OCI-LY7 (cell line): ENCODE measurements around the gene DCAF8. TPM values are rescaled to one million over a fixed set of nuclear protein-coding genes. Genes with fewer than 3 reads are reported as not detected.

Experiments used
- BruUV-seq: library from RNA; stranded (reverse); fragments of 400-500 nt; replicated peaks from 2 replicates; lab custom pipeline; 2021; lab: Mats Ljungman, UMichigan
- CTCF ChIA-PET: fragments of 300-600 bp; sonication (Branson Sonifier 250); formaldehyde crosslinking; loops from one replicate; lab custom pipeline; 2022; ENCODE audit warnings: antibody characterized with exemption; ENCODE audit not compliant: unreplicated experiment; lab: Charles Lee
- POLR2A ChIA-PET: fragments of 300-600 bp; sonication (Branson Sonifier 250); formaldehyde crosslinking; loops from one replicate; lab custom pipeline; 2022; ENCODE audit warnings: antibody characterized with exemption; lab: Charles Lee
- DNase-seq: peaks from one replicate; pipeline ENCODE4 v3.0.0-alpha.2; 2015; ENCODE audit warnings: low spot score
- H2AFZ ChIP-seq: fragments of 200-600 bp; sonication (generic), shearing (Covaris generic); 2 replicates; pipeline ENCODE4 v1.6.1; 2014; ENCODE audit warnings: mild to moderate bottlenecking, antibody characterized with exemption, low read length, moderate library complexity
- H3K27ac ChIP-seq: fragments of 200-600 bp; sonication (generic); 2 replicates; pipeline ENCODE4 v1.5.1; 2014; ENCODE audit warnings: mixed run types, low read depth, mild to moderate bottlenecking, moderate library complexity, low read length, inconsistent platforms; ENCODE audit not compliant: poor library complexity, severe bottlenecking
- H3K36me3 ChIP-seq: fragments of 200-600 bp; sonication (generic); 2 replicates; pipeline ENCODE4 v1.6.1; 2014; ENCODE audit warnings: mild to moderate bottlenecking, antibody characterized with exemption, low read length, moderate library complexity, mixed read lengths; ENCODE audit not compliant: insufficient read depth
- H3K4me1 ChIP-seq: fragments of 200-600 bp; sonication (generic); 2 replicates; pipeline ENCODE4 v1.5.1; 2014; ENCODE audit warnings: mild to moderate bottlenecking, low read length; ENCODE audit not compliant: insufficient read depth, poor library complexity, severe bottlenecking
- H3K4me2 ChIP-seq: fragments of 200-600 bp; sonication (generic); 2 replicates; pipeline ENCODE4 v1.6.1; 2014; ENCODE audit warnings: mild to moderate bottlenecking, low read length
- H3K4me3 ChIP-seq: fragments of 200-600 bp; sonication (generic); 2 replicates; pipeline ENCODE4 v1.5.1; 2014; ENCODE audit warnings: mild to moderate bottlenecking, low read depth, low read length; ENCODE audit not compliant: poor library complexity, severe bottlenecking
- H3K79me2 ChIP-seq: fragments of 200-600 bp; sonication (generic); 2 replicates; pipeline ENCODE4 v1.6.1; 2016; ENCODE audit warnings: low read depth, mild to moderate bottlenecking, low read length, moderate library complexity, mixed read lengths; ENCODE audit not compliant: insufficient read depth
- H3K9me2 ChIP-seq: fragments of 200-600 bp; sonication (generic); 2 replicates; pipeline ENCODE4 v1.6.1; 2016; ENCODE audit warnings: mild to moderate bottlenecking, low read length, mixed read lengths; ENCODE audit not compliant: insufficient read depth
- H3K9me3 ChIP-seq: fragments of 200-600 bp; sonication (generic); 2 replicates; pipeline ENCODE4 v1.6.1; 2014; ENCODE audit warnings: mild to moderate bottlenecking, mixed run types, low read length, mixed read lengths
- H4K20me1 ChIP-seq: fragments of 200-600 bp; sonication (generic); 2 replicates; pipeline ENCODE4 v1.6.1; 2014; ENCODE audit warnings: mild to moderate bottlenecking, antibody characterized with exemption, low read length, moderate library complexity, mixed read lengths; ENCODE audit not compliant: insufficient read depth
- EZH2phosphoT487 ChIP-seq: fragments of 200-600 bp; sonication (generic); IDR thresholded peaks from 2 replicates; pipeline ENCODE4 v1.6.1; 2018; ENCODE audit warnings: low read depth, borderline replicate concordance, mild to moderate bottlenecking, mixed run types, antibody characterized with exemption, low read length, moderate library complexity, mixed read lengths
- intact Hi-C: fragments of 100-400 bp; cut with micrococcal nuclease; formaldehyde crosslinking; loops from one replicate; pipeline ENCODE4 v1.10.0; 2022; ENCODE audit not compliant: unreplicated experiment
- total RNA-seq, 2 experiments: library from RNA; depleted of rRNA in 1 of 2; stranded (reverse); fragments of >200 nt in 1 of 2; shearing (Covaris generic) in 1 of 2; gene quantifications; 2 replicates each; pipeline ENCODE4 v1.2.3, GENCODE V29; 2014 to 2022
- TF ChIP-seq, protein P1 (sequence below): fragments of 200-600 bp; sonication (generic); conservative IDR thresholded peaks from 2 replicates; pipeline ENCODE4 v1.5.1; 2014; ENCODE audit warnings: mild to moderate bottlenecking, antibody characterized with exemption, low read length, moderate library complexity, mixed read lengths

The DCAF8 gene
- total RNA-seq, 2 experiments from 2014 or later = 118 to 139 TPM

DNA sequence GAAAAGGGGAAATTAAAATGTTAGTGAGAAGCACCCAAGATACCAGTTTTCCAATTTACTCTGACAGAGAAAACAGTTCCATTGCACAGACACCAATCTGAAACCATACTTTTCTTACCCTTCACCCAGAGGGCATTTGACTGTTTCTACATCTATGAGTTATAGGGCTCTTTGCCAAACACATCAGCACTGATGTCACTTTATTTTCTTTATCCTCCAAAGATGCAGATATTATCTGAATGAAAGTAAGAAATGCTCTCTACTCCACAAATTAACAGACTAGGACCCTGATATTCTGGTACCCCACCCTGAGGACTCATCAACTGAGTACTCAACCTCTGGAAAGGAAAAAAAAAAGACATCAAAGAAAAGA lies 46.8 kb upstream of the DCAF8 start:
- TF ChIP-seq, protein P1, sequence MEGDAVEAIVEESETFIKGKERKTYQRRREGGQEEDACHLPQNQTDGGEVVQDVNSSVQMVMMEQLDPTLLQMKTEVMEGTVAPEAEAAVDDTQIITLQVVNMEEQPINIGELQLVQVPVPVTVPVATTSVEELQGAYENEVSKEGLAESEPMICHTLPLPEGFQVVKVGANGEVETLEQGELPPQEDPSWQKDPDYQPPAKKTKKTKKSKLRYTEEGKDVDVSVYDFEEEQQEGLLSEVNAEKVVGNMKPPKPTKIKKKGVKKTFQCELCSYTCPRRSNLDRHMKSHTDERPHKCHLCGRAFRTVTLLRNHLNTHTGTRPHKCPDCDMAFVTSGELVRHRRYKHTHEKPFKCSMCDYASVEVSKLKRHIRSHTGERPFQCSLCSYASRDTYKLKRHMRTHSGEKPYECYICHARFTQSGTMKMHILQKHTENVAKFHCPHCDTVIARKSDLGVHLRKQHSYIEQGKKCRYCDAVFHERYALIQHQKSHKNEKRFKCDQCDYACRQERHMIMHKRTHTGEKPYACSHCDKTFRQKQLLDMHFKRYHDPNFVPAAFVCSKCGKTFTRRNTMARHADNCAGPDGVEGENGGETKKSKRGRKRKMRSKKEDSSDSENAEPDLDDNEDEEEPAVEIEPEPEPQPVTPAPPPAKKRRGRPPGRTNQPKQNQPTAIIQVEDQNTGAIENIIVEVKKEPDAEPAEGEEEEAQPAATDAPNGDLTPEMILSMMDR = no peak
- no peak for TF ChIP-seq EZH2phosphoT487
- ChIA-PET CTCF (no interaction called here), POLR2A (no interaction called here)
- Histone ChIP-seq H3K4me2 (no peak overlapping the region), H3K4me3 (no peak overlapping the region), H3K4me1 (peaks cover 17% of the 10 kb centered on the region), H3K27ac (no peak overlapping the region), H3K36me3 (peaks cover 94% of the 10 kb centered on the region), H3K79me2 (no peaks in the 10 kb centered on the region), H3K9me2 (no peaks in the 10 kb centered on the region), H3K9me3 (no peaks in the 10 kb centered on the region), H2AFZ (no peak overlapping the region), H4K20me1 (no peaks in the 10 kb centered on the region)
- intact Hi-C loops = no loop called here
- BruUV-seq = no TSS peak
- DNase-seq = no peak

DNA sequence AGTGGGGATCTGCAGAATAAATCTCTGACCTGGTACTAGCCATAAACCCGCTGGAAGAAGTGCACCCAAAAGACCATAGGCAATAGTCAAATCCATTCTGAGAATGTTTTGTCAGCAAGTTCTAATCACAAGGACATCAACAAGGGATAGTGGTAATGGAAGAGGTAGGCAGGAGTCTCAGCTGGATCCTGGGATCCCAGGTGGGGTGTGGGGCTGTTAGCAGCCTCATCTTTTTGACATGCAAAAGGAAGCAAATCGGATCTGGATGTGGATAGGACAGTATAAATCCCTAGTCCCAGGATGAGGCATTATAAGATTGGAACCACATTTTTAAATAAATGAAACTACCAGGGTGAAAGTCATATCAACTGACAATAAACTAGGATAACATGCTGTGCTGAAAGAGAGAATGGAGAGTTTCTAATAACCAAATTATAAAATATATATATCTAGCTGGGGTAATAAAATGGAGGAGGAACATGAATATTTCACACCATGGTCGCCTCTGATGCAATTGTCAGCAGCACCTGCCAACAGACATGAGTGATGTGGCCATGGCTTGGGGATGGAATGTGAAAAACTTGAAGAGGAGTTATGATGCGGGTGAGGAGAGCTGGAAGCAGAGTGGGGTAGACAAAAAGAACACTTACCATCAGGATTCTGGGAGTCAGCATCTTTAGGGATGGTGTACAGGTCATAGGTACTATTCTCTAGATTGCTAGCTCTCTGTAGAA lies 46.3 kb upstream of the DCAF8 start:
- no peaks in the 10 kb centered on the region for H3K9me2 ChIP-seq
- CTCF ChIA-PET = no interaction called here
- BruUV-seq = no TSS peak
- no peak for DNase-seq
- no peaks in the 10 kb centered on the region for H3K9me3 ChIP-seq
- POLR2A ChIA-PET = interaction anchor here (1.3 kb wide), 1 partner anchor 68 kb away, joined by 4 read pairs; no protein-coding TSS in a partner anchor
- intact Hi-C loops = no loop called here
- no peak overlapping the region for H3K4me2 ChIP-seq
- TF ChIP-seq EZH2phosphoT487 = no peak
- TF ChIP-seq, protein P1 = no peak
- no peaks in the 10 kb centered on the region for H3K79me2 ChIP-seq
- H4K20me1 ChIP-seq = no peaks in the 10 kb centered on the region
- no peak overlapping the region for H3K27ac ChIP-seq
- H3K36me3 ChIP-seq = peaks cover 94% of the 10 kb centered on the region
- H2AFZ ChIP-seq = no peak overlapping the region
- peaks cover 17% of the 10 kb centered on the region for H3K4me1 ChIP-seq
- H3K4me3 ChIP-seq = no peak overlapping the region
